GM18505 (cell line): Measurements from ENCODE around the gene C1orf174.
A peak's percentile ranks its signal among the peaks of the same experiment; 100 is the strongest.

Experiments
- ATAC-seq: cut with Tn5 transposase; IDR thresholded peaks from one replicate; pipeline ENCODE4 v1.9.1; 2021; ENCODE audit not compliant: unreplicated experiment
- POLR2A ChIP-seq: IDR thresholded peaks from 4 replicates; pipeline ENCODE4 v1.6.1; 2011; ENCODE audit warnings: borderline replicate concordance; ENCODE audit not compliant: insufficient read depth, insufficient read length; ENCODE audit errors: extremely low read depth

The C1orf174 gene

GRCh38 chr1:3872546-3872945 is 27.5 kb downstream of the C1orf174 start:
- TF ChIP-seq POLR2A, result no peak
- ATAC-seq, result no peak

- no peak for TF ChIP-seq POLR2A
- no peak for ATAC-seq
Observed at GRCh38 chr1:3871451-3871805, 28.6 kb downstream of the C1orf174 start.

- no peak for ATAC-seq
- no peak for TF ChIP-seq POLR2A
Observed at GRCh38 chr1:3869751-3870301, 30.2 kb downstream of the C1orf174 start.

GRCh38 chr1:3868464-3869006 is 31.5 kb downstream of the C1orf174 start:
- ATAC-seq, result no peak
- no peak for TF ChIP-seq POLR2A

GRCh38 chr1:3865606-3866160 is 34.4 kb downstream of the C1orf174 start:
- ATAC-seq, result no peak
- TF ChIP-seq POLR2A, result no peak

GRCh38 chr1:3864884-3865283 is 35.2 kb downstream of the C1orf174 start:
- no peak for ATAC-seq
- TF ChIP-seq POLR2A, result no peak

GRCh38 chr1:3863231-3863935 is 36.7 kb downstream of the C1orf174 start:
- ATAC-seq, result no peak
- no peak for TF ChIP-seq POLR2A

- no peak for TF ChIP-seq POLR2A
- no peak for ATAC-seq
Observed at GRCh38 chr1:3858231-3858981, 41.7 kb downstream of the C1orf174 start.

- TF ChIP-seq POLR2A, result no peak
- ATAC-seq, result no peak
Observed at GRCh38 chr1:3857791-3858129, 42.3 kb downstream of the C1orf174 start.

GRCh38 chr1:3856923-3857790 is 42.9 kb downstream of the C1orf174 start, which contains the start of the genes CEP104 and DFFB:
TSS of gene CEP104 (minus strand) at chr1:3857211. CDS start at chr1:3852407, 4,804 bp downstream.
TSS of gene DFFB (plus strand) at chr1:3857476. CDS start at chr1:3857604, 128 bp downstream.
- peak; percentile 57 for TF ChIP-seq POLR2A
- ATAC-seq, result peak; percentile 90

GRCh38 chr1:3852711-3853485 is 47.2 kb downstream of the C1orf174 start:
- ATAC-seq, result no peak
- TF ChIP-seq POLR2A, result no peak

- TF ChIP-seq POLR2A, result no peak
- no peak for ATAC-seq
Observed at GRCh38 chr1:3852091-3852490, 48.0 kb downstream of the C1orf174 start.

GRCh38 chr1:3851292-3851691 is 48.8 kb downstream of the C1orf174 start:
- no peak for ATAC-seq
- TF ChIP-seq POLR2A, result no peak

GRCh38 chr1:3850857-3851256 is 49.2 kb downstream of the C1orf174 start:
- no peak for ATAC-seq

More at GRCh38 chr1:3850857-3851256, 49.2 kb downstream of the C1orf174 start:
- TF ChIP-seq POLR2A, result no peak
